ENCODE measurements around the gene CNMD. TPM values are rescaled to one million over a fixed set of nuclear protein-coding genes. Genes with fewer than 3 reads are reported as not detected.
A peak's percentile ranks its signal among the peaks of the same experiment; 100 is the strongest.

CNMD gene
- polyA plus RNA-seq, 1 donor from 2014 or later = not detected

- peak; percentile 79 for TF ChIP-seq POLR2AphosphoS5 (IDR thresholded peaks at IDR 0.05)
- no peak for TF ChIP-seq MXI1 (conservative IDR thresholded peaks at IDR 0.05; ENCODE audit: poor library complexity, severe bottlenecking)
- peak; percentile 23 for TF ChIP-seq RAD21 (conservative IDR thresholded peaks at IDR 0.05)
- peak; percentile 89 for TF ChIP-seq REST (IDR thresholded peaks at IDR 0.05; ENCODE audit: borderline replicate concordance)
- TF ChIP-seq EP300 (conservative IDR thresholded peaks at IDR 0.05; ENCODE audit: poor library complexity, severe bottlenecking) = peak; percentile 66
- TF ChIP-seq CTCF (IDR thresholded peaks at IDR 0.05; ENCODE audit: poor library complexity, severe bottlenecking) = no peak
- no peak for TF ChIP-seq EZH2 (IDR thresholded peaks at IDR 0.05; ENCODE audit: borderline replicate concordance, insufficient read depth, low read length, poor library complexity, severe bottlenecking)
- TF ChIP-seq SMC3 (conservative IDR thresholded peaks at IDR 0.05; ENCODE audit: poor library complexity) = peak; percentile 43
- no peak for TF ChIP-seq TAF1 (IDR thresholded peaks at IDR 0.05; ENCODE audit: low read depth)
- no peaks in the 10 kb centered on the region for H3K9me3 ChIP-seq (ENCODE audit: low read length)
- H3K79me2 ChIP-seq (replicated peaks; ENCODE audit: insufficient read depth, low read length) = no peaks in the 10 kb centered on the region
- H3K27me3 ChIP-seq (ENCODE audit: insufficient read depth, low read depth, low read length) = peaks cover 28% of the 10 kb centered on the region
- H3K27ac ChIP-seq (ENCODE audit: low read length) = peak overlapping the region; percentile 86
- H3K9ac ChIP-seq (ENCODE audit: low read length) = peak overlapping the region; percentile 53
- peak overlapping the region; percentile 1 for H2AFZ ChIP-seq (ENCODE audit: low read depth, low read length)
- peak overlapping the region; percentile 50 for H3K4me2 ChIP-seq (ENCODE audit: low read length)
- H4K20me1 ChIP-seq (ENCODE audit: insufficient read depth) = no peaks in the 10 kb centered on the region
- no peaks in the 10 kb centered on the region for H3K36me3 ChIP-seq (ENCODE audit: insufficient read depth, low read length)
- no peaks in the 10 kb centered on the region for H3K9me2 ChIP-seq (ENCODE audit: insufficient read depth, low read length)
- H3F3A ChIP-seq (ENCODE audit: insufficient read depth, low read length, poor library complexity, severe bottlenecking) = peaks cover 2% of the 10 kb centered on the region
- peak overlapping the region; percentile 31 for H3K4me3 ChIP-seq (ENCODE audit: low read length)
Measured at GRCh38 chr13:52737965-52738364, 1.7 kb downstream of the CNMD start.

GRCh38 chr13:52737451-52737850 is 2.2 kb downstream of the CNMD start:
- H4K20me1 ChIP-seq (ENCODE audit: insufficient read depth) = no peaks in the 10 kb centered on the region
- no peaks in the 10 kb centered on the region for H3K36me3 ChIP-seq (ENCODE audit: insufficient read depth, low read length)
- no peaks in the 10 kb centered on the region for H3K9me2 ChIP-seq (ENCODE audit: insufficient read depth, low read length)
- peak overlapping the region; percentile 1 for H2AFZ ChIP-seq (ENCODE audit: low read depth, low read length)
- H3K27ac ChIP-seq (ENCODE audit: low read length) = peak overlapping the region; percentile 86
- no peaks in the 10 kb centered on the region for H3K9me3 ChIP-seq (ENCODE audit: low read length)
- H3K9ac ChIP-seq (ENCODE audit: low read length) = peak overlapping the region; percentile 53
- no peaks in the 10 kb centered on the region for H3K79me2 ChIP-seq (replicated peaks; ENCODE audit: insufficient read depth, low read length)
- peaks cover 2% of the 10 kb centered on the region for H3F3A ChIP-seq (ENCODE audit: insufficient read depth, low read length, poor library complexity, severe bottlenecking)
- H3K4me3 ChIP-seq (ENCODE audit: low read length) = peak overlapping the region; percentile 31
- H3K27me3 ChIP-seq (ENCODE audit: insufficient read depth, low read depth, low read length) = peaks cover 28% of the 10 kb centered on the region
- peak overlapping the region; percentile 31 for H3K4me2 ChIP-seq (ENCODE audit: low read length)
- no peak for TF ChIP-seq EZH2 (IDR thresholded peaks at IDR 0.05; ENCODE audit: borderline replicate concordance, insufficient read depth, low read length, poor library complexity, severe bottlenecking)
- TF ChIP-seq MXI1 (conservative IDR thresholded peaks at IDR 0.05; ENCODE audit: poor library complexity, severe bottlenecking) = no peak
- TF ChIP-seq POLR2AphosphoS5 (IDR thresholded peaks at IDR 0.05) = no peak
- TF ChIP-seq RAD21 (conservative IDR thresholded peaks at IDR 0.05) = no peak
- TF ChIP-seq CTCF (IDR thresholded peaks at IDR 0.05; ENCODE audit: poor library complexity, severe bottlenecking) = no peak
- no peak for TF ChIP-seq SMC3 (conservative IDR thresholded peaks at IDR 0.05; ENCODE audit: poor library complexity)
- no peak for TF ChIP-seq EP300 (conservative IDR thresholded peaks at IDR 0.05; ENCODE audit: poor library complexity, severe bottlenecking)
- no peak for TF ChIP-seq TAF1 (IDR thresholded peaks at IDR 0.05; ENCODE audit: low read depth)

All from neural cell (in vitro differentiated cells).